HG02623 (cell line): ENCODE data around the gene NKIRAS2.

Source experiments
- ATAC-seq: cut with Tn5 transposase; IDR thresholded peaks from one replicate; pipeline ENCODE4 v1.9.1; 2021; ENCODE audit warnings: moderate library complexity; ENCODE audit not compliant: unreplicated experiment

NKIRAS2 gene

DNA sequence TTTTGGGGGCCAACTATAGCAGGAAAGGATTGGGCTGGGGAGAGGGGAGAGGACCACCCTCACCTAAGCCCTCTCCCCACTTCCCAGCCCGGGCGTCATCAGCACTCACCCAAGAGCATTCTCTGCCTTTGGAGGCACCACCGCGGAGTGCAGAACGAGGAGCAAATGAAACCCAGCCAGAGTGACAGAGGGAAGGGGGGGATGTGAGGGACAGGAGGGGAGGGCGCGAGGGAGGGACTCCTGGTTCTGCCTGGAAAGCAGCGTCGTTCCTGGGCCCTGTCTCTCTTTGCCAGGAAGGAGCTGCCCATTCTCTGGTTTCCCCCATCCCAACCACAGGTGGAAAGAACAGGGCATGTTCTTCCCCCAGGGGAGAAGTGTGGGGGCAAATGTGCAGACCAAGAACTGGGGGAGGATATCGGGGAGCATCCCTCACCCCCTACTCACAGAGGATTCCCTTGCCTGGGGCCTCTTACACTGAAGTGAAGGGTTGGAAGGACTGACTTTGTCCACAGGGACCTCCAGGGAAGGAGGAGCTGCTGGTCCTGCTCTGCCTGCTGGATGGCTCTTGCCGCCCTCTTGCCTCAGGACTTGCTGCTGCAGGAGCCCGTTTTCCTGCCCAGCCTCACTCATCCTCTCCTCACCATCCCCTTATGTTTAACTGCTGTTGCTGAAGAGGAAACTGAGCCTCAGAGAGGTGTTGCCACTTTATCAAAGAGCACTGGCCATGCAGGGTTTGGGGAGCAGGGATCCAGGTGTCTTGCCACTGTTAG, 34.0 kb downstream of the NKIRAS2 start:
- ATAC-seq = no peak

DNA sequence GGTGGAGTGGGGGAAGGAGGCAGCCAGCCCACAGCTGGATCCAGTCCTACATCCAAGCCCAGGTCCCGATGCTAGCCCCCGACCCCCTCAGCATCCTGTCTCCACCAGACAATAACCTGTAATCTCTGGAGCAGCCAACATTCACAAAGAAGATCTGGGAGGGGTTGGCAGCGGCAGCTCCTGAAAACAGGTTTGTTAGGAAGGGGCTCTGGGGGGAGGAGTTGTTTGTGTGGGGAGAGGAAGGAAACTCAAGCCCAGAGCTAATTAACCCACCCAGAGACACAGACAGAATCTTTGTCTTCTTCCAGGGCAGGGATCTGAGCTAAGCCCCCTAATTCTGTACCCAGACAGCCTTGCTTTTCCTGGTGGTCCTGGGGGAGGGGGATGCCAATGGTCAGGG, 35.1 kb downstream of the NKIRAS2 start:
- no peak for ATAC-seq

DNA sequence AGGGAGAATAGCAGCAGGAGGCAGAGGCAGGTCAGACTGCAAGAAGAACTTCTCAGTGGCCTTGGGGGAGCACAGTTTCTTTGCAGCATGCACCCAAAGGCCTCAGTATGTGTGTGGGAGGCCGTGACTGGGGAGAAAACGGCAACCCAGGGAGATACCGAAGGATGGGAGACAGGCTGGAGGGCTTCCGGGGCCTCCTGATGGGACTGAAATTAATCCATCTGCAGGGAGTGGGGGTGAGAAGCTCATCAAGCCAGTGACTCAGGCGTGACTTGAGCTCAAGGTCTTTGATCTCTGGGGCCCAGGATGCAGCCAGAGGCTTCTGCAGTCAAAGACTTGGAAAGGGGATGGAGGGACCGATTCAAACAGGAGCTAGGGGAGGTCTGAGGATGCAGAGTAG, 35.6 kb downstream of the NKIRAS2 start:
- no peak for ATAC-seq

DNA sequence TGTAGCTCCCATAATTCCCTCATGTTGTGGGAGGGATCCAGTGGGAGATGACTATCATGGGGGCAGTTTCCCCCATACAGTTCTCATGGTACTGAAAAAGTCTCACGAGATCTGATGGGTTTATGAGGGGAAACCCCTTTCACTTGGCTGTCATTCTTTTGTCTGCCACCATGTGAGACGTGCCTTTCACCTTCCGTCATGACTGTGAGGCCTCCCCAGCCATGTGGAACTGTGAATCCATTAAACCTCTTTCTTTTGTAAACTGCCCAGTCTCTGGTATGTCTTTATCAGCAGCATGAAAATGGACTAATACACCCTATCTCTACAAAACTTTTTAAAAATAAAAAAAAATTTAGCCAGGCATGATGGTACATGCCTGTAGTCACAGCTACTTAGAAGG, 36.7 kb downstream of the NKIRAS2 start:
- no peak for ATAC-seq

DNA sequence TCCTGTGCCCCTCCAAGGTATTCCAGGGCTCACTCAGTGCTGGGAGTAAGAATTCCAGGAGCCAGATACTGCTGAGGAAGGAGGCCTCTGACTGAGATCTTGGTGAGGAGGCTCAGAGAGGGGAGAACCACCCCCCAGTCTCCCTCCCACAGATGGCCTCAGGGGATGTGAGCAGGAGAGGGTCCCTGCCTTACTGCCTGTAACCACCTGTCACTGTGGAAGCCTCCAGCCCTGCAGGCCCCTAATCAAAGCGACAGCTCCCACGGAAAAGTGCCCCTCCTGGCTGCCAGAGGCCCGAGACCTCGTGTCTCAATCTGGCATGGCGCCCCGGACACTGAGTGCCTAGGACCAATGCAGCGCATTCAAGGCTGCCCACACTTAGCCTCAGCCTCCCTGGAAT, 38.2 kb downstream of the NKIRAS2 start:
- no peak for ATAC-seq

DNA sequence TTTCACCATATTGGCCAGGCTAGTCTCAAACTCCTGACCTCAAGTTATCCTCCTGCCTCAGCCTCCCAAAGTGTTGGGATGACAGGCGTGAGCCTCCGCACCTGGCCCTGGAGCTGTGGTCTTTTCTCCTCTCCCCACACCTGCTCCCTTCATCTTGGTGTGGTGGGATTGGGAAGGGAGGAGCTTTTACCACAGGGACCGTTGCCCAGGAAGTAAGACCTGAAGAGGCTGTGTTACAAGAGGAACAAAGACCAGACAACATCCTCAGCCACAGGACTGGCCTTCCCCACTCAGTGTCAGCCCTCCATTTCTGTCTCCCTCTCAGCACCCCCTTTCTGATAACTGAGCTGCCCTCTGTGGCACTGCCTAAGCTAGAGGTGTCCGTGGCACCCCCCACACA, 39.9 kb downstream of the NKIRAS2 start:
- ATAC-seq = no peak

DNA sequence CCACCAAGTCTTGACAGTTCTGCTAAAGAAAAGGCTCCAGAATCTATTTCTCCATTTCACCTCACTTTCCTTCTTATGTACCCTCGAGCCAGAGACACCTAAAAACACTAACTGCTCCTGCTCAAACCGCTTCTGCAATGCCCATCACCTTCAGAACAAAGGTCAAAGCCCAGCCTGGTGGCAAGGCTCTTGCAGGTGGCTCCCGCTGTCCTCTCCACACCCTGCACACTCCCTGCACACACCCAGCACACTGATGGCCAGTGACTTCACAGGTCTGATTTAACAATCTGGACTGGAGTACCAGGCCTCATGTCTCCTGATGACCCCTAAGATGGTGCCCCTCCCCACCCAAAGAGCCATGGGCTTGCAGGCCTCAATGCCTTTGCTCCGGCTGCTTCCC, 40.3 kb downstream of the NKIRAS2 start:
- no peak for ATAC-seq

DNA sequence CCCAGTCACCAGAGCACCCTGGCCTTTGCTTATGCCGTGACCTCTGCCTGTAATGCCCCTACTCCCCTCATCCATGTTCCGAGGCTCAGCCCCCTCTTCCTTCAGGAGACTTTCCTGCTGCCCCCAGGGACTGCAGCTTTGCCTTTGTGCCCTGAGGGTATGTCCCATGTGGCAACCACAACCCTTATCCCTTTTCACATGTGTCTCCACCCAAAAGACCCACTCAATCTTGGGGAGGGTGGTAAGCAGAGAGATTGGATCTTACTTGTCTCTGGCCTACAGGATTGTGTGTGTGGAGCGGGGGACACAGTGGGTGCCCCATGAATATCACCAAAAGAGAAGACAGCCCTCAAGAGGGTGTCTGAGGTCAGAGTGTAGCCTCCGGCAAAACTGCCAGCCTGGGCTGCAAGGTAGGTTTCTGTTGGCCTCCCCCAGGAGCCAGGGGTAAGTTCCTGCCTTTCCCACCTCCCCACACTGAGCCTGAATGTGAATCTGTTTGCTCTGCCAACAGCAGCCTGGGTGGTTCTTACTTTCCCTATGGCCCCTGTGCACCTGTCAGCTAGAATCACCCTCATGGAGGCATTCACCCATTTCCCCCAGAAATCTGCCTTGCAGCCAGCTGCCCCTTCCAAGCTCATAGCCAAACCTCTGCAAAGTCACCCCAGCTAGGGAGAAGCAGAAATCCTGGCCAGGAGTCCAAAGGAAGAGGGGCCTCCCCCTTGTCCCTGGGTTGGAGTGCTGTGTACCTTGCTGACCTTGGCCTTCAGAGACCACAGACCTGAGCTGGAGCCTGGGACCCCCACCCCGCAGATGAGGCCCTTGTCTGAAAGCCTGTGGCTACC, 42.0 kb downstream of the NKIRAS2 start:
- no peak for ATAC-seq

DNA sequence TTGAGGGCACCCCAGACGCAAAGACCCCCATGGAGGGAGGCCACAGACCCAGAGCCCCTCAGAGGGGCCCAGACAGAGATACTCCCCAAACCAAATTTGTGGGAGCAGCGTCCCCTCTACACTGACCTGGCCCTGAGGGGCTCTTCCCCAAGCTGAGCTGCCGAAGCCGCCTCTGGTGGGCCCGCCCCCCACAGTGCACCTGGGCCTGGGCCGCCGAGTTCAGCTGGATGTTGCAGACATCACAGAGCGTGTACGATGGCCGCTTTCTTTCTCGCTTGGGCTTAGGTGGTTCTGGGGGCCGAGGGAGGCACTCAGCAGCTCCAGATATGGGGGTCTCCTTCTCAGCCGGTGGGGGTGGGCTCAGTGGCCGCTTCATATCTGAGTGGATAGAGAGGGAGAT, 42.8 kb downstream of the NKIRAS2 start:
- no peak for ATAC-seq

DNA sequence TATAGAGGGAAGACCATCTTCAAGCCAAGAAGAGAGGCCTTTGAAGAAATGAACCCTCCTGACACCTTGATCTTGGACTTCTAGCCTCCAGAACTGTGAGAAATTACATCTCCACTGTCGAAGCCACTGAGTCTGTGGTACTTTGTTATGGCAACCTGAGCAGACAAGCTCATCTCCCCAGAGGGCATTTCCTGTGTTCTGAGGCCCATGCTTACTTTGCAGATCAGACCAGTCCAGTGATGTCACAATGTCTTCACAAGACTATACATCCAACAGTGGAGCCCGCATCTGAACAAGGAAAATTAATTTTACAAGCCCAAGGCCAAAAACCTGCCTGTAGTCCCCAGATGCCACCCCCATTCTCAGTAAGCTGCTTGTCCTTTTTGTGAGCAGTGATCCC, 45.3 kb downstream of the NKIRAS2 start:
- no peak for ATAC-seq

DNA sequence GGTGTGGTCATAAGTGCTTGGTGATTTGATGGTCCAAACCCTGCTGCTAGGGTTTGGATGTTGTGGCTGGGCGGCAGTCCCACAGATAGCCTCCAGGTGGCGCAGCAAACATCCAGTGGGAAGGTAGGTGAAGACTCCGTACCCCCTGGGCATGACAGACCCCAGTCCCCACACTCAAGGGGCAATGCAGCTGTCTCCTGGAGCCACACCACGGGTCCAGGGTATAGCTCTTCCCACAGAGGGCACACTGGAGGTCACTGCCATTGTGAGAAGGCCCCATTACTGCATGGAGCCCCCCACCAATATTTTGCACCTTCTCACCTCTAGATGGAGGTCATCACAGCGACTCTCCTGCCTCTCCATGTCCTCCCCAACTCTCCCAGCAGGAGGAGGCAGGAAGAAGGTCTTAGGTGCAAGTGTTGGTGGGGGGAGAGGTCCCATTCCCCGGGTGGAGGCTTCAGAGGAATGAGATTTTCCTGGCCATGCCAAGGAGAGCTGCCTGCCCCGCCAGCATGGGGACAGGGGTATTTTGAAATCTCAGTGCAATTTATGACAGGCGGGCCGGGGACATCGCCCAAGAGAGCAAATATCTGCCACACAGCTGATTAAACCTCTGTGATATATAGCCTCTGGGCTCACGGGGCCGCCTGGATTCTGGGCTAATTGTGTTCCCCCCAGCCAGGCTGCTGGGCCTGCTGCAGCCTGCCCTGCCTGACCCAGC, 47.6 kb downstream of the NKIRAS2 start:
- no peak for ATAC-seq

DNA sequence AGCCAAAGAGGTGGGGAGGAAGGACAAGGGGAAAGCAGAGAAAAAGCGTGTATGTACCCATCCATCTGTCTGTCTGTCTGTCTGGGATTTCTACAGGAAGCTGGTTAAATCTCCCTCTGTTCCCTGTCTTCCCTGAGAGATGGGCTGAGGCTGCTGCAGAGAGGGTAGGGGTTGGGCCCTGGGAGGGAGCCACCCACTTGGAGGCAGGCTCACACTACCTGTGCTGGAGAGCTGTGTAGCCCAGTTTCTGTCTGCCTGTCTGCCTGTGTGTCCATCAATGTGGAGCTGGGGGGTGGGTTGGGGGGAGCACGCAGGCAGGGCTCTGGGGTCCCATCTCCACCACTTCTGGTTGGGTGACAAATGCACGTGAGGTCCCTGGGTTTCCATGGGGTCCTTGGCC, 49.1 kb downstream of the NKIRAS2 start:
- no peak for ATAC-seq

DNA sequence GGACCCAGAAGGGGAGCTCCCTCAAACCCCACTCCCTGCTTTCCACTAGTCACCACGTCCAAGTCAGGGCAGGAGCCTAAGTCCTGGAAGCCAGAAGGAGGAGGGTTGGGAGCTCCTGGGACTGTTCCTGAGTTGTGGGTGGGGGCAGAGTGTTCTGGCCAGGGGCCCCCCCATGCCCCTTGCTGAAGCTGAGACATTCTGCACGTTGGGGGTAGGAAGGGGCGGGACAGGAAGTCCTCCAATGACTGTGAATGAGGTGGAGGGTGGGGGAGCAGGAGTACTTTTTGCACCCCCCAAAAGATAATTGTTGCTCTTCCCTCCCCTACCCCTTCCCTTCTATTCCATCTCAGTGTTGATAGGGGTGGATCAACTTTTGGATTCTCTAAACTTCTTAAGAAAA, 51.9 kb downstream of the NKIRAS2 start:
- no peak for ATAC-seq

DNA sequence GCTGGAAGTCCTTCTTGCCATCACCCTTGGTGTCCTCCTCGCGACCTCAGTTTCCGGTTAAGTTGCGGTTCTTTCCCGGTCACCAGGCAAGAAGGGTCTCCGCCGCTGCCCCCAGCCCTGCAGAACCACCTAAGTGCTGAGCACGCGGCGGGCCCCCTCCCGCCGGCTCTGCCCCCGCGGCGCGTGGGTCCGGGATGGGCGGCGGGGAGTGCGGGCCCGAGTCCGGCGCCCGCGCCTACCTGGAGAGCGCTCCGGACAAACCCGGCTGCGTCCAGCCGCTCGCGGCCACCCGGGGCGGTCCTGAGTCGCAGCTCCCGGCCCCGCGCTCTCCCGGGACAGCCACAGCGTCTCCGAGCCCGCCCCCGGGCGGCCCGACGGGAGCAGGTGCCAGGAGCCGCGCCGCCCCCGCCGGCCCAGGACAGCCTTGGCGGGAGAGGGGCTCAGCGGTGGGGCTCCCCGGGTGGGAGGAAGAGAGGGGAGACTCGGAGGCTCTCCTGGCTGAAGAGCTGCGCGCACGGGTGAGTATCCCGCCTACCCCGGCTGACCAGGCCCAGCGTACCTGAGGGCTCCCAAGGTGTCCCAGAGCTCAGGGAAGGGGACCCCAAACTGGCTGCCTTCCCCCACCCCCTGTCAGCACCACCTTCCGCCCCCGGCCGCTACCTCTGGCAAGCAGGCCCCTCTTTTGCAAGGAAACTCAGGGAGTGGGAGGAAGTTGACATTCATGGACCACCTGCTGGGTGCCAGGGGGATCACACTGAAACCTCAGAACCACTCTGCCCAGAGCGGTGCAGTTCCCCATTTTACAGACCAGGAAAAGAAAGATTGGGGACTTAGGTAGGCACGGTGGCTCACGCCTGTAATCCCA, 52.7 kb downstream of the NKIRAS2 start:
- ATAC-seq = no peak
